HG03571 (cell line): Measurements from ENCODE around the gene TCAF1.
"Not testable (repeated sequence)": the region's sequence is repeated elsewhere in the genome, so short reads cannot be mapped to it uniquely, and the experiment has no call there.

ENCODE experiments used
- ATAC-seq: cut with Tn5 transposase; IDR thresholded peaks from one replicate; pipeline ENCODE4 v1.9.1; 2021; ENCODE audit not compliant: unreplicated experiment

The TCAF1 gene

GRCh38 chr7:143857994-143858393 is 44.0 kb downstream of the TCAF1 start:
- not testable (repeated sequence) for ATAC-seq

GRCh38 chr7:143855443-143855842 is 46.5 kb downstream of the TCAF1 start:
- not testable (repeated sequence) for ATAC-seq

- ATAC-seq: no peak
Measured at GRCh38 chr7:143850682-143851081, 51.3 kb downstream of the TCAF1 start.

- ATAC-seq: no peak
Measured at GRCh38 chr7:143849785-143850479, 52.0 kb downstream of the TCAF1 start.

- ATAC-seq: no peak
Measured at GRCh38 chr7:143848192-143848591, 53.8 kb downstream of the TCAF1 start.

- ATAC-seq: no peak
Measured at GRCh38 chr7:143846692-143847091, 55.3 kb downstream of the TCAF1 start.

GRCh38 chr7:143841696-143842095 is 60.3 kb downstream of the TCAF1 start:
- not testable (repeated sequence) for ATAC-seq

GRCh38 chr7:143840062-143840461 is 61.9 kb downstream of the TCAF1 start:
- ATAC-seq: not testable (repeated sequence)

GRCh38 chr7:143837223-143837622 is 64.8 kb downstream of the TCAF1 start:
- ATAC-seq: peak; percentile 63

- ATAC-seq: peak; percentile 86
Measured at GRCh38 chr7:143836622-143837021, 65.4 kb downstream of the TCAF1 start.

GRCh38 chr7:143836088-143836487 is 65.9 kb downstream of the TCAF1 start:
- ATAC-seq: peak; percentile 29

- ATAC-seq: not testable (repeated sequence)
Measured at GRCh38 chr7:143826578-143826977, 75.4 kb downstream of the TCAF1 start.

- ATAC-seq: not testable (repeated sequence)
Measured at GRCh38 chr7:143824295-143825135, 77.5 kb downstream of the TCAF1 start.

- not testable (repeated sequence) for ATAC-seq
Measured at GRCh38 chr7:143823634-143824294, 78.2 kb downstream of the TCAF1 start.

- not testable (repeated sequence) for ATAC-seq
Measured at GRCh38 chr7:143821392-143822277, 80.3 kb downstream of the TCAF1 start.

- peak; percentile 85 for ATAC-seq
Measured at GRCh38 chr7:143817873-143818272, 84.1 kb downstream of the TCAF1 start.

- not testable (repeated sequence) for ATAC-seq
Measured at GRCh38 chr7:143816471-143817133, 85.4 kb downstream of the TCAF1 start.

- not testable (repeated sequence) for ATAC-seq
Measured at GRCh38 chr7:143810639-143811038, 91.3 kb downstream of the TCAF1 start.

- ATAC-seq: not testable (repeated sequence)
Measured at GRCh38 chr7:143806664-143807071, 95.3 kb downstream of the TCAF1 start.
